CD4-positive, CD25-positive, alpha-beta regulatory T cell (primary cell): ENCODE results near the gene SLCO2A1. TPM values are rescaled to one million over a fixed set of nuclear protein-coding genes. Genes with fewer than 3 reads are reported as not detected.

ENCODE experiments used
- ATAC-seq, 2 donors: fragments of 150-1000 bp; cut with Tn5 transposase; one replicate each; pipeline ENCODE4 v1.10.0; 2021; ENCODE audit warnings: low read depth in 2 of 2, moderate number of reproducible peaks in 2 of 2, moderate library complexity in 1 of 2
- DNase-seq, 3 donors: peaks; one replicate each; pipeline versions ENCODE4 v3.0.0 to v3.0.0-alpha.2; 2012 to 2022; ENCODE audit warnings: mixed read lengths in 1 of 3
- H3K27ac ChIP-seq: one replicate; pipeline ENCODE4 v1.7.0; 2013; ENCODE audit warnings: mild to moderate bottlenecking, low read length; ENCODE audit not compliant: insufficient read depth, poor library complexity, severe bottlenecking
- H3K27me3 ChIP-seq: one replicate; pipeline ENCODE4 v1.7.0; 2013; ENCODE audit warnings: low read length; ENCODE audit not compliant: control insufficient read depth, insufficient read depth
- H3K36me3 ChIP-seq: one replicate; pipeline ENCODE4 v1.7.0; 2013; ENCODE audit warnings: mild to moderate bottlenecking, low read length, moderate library complexity; ENCODE audit not compliant: control insufficient read depth, insufficient read depth
- H3K4me1 ChIP-seq: 2 replicates; pipeline ENCODE4 v1.7.0; 2013; ENCODE audit warnings: mild to moderate bottlenecking, low read length; ENCODE audit not compliant: insufficient read depth, control insufficient read depth, poor library complexity, severe bottlenecking
- H3K4me3 ChIP-seq: one replicate; pipeline ENCODE4 v1.7.0; 2013; ENCODE audit warnings: low read depth, mild to moderate bottlenecking, low read length, moderate library complexity
- H3K9me3 ChIP-seq, 2 experiments: 1 replicate in 1 of 2; 2 replicates in 1 of 2; pipeline ENCODE4 v1.7.0; 2013; ENCODE audit warnings: low read length in 2 of 2, mild to moderate bottlenecking in 1 of 2, moderate library complexity in 1 of 2; ENCODE audit not compliant: control insufficient read depth in 2 of 2
- H3K27ac Mint-ChIP-seq, 3 donors: one replicate each; pipeline ENCODE4 v1.8.0; 2020 to 2022; ENCODE audit warnings: mild to moderate bottlenecking in 3 of 3, mixed read lengths in 3 of 3, moderate library complexity in 2 of 3
- H3K27me3 Mint-ChIP-seq: one replicate; pipeline ENCODE4 v1.8.0; 2022; ENCODE audit warnings: mild to moderate bottlenecking, mixed read lengths
- H3K36me3 Mint-ChIP-seq: one replicate; pipeline ENCODE4 v1.8.0; 2020; ENCODE audit warnings: mixed read lengths
- H3K4me1 Mint-ChIP-seq, 4 donors: one replicate each; pipeline ENCODE4 v1.8.0; 2020 to 2022; ENCODE audit warnings: mixed read lengths in 4 of 4, mild to moderate bottlenecking in 1 of 4
- H3K4me3 Mint-ChIP-seq, 4 donors: one replicate each; pipeline ENCODE4 v1.8.0; 2020 to 2022; ENCODE audit warnings: mild to moderate bottlenecking in 4 of 4, mixed read lengths in 4 of 4, moderate library complexity in 3 of 4
- H3K9me3 Mint-ChIP-seq, 7 donors: one replicate each; pipeline ENCODE4 v1.8.0; 2020 to 2022; ENCODE audit warnings: mixed read lengths in 7 of 7, mild to moderate bottlenecking in 3 of 7, moderate library complexity in 2 of 7
- polyA plus RNA-seq, 4 donors: library from polyadenylated mRNA; unstranded; fragments of 300-500 nt; fragmentation: Illumina TruSeq; gene quantifications; one replicate each; pipeline ENCODE4 v1.2.3, GENCODE V29; 2021
- total RNA-seq: library from RNA; stranded (reverse); gene quantifications from one replicate; pipeline ENCODE4 v1.2.3, GENCODE V29; 2022

SLCO2A1 gene
- total and polyA plus RNA-seq, 5 donors from 2014 or later: not detected

GRCh38 chr3:133901083-133901482 lies 128.6 kb downstream of the SLCO2A1 start:
- Mint-ChIP-seq H3K4me3 (no peak overlapping the region), H3K36me3 (no peaks in the 10 kb centered on the region), H3K4me1 (peaks cover 0 to 9% (median 0%) of the 10 kb centered on the region in 4 donors), H3K27ac (no peak overlapping the region), H3K27me3 (peaks cover 39% of the 10 kb centered on the region), H3K9me3 (peaks cover 0 to 5% (median under 1%) of the 10 kb centered on the region in 7 donors)
- Histone ChIP-seq H3K36me3 (no peaks in the 10 kb centered on the region), H3K27ac (no peak overlapping the region), H3K4me1 (no peaks in the 10 kb centered on the region), H3K27me3 (no peaks in the 10 kb centered on the region), H3K4me3 (no peak overlapping the region), H3K9me3 (no peaks in the 10 kb centered on the region)
- no peak for DNase-seq
- ATAC-seq: no peak

- no peak overlapping the region for H3K4me3 Mint-ChIP-seq
- peaks cover 40% of the 10 kb centered on the region for H3K27me3 Mint-ChIP-seq
- H3K9me3 Mint-ChIP-seq: peaks cover 0 to 5% (median 0%) of the 10 kb centered on the region in 7 donors
Measured at GRCh38 chr3:133899311-133899710, 130.4 kb downstream of the SLCO2A1 start.

GRCh38 chr3:133897547-133897946 lies 132.2 kb downstream of the SLCO2A1 start:
- no peak for DNase-seq
- Histone ChIP-seq H3K27ac (no peak overlapping the region), H3K4me1 (peaks cover 5% of the 10 kb centered on the region), H3K36me3 (no peaks in the 10 kb centered on the region), H3K4me3 (no peak overlapping the region), H3K27me3 (no peaks in the 10 kb centered on the region), H3K9me3 (no peaks in the 10 kb centered on the region)
- H3K27me3 Mint-ChIP-seq: peaks cover 51% of the 10 kb centered on the region
- ATAC-seq: no peak
- no peaks in the 10 kb centered on the region for H3K36me3 Mint-ChIP-seq
- peaks cover 0 to 17% (median 0%) of the 10 kb centered on the region in 4 donors for H3K4me1 Mint-ChIP-seq
- no peak overlapping the region for H3K4me3 Mint-ChIP-seq
- H3K9me3 Mint-ChIP-seq: peaks cover 0 to 1% (median 0%) of the 10 kb centered on the region in 7 donors
- no peak overlapping the region for H3K27ac Mint-ChIP-seq

More at GRCh38 chr3:133899311-133899710, 130.4 kb downstream of the SLCO2A1 start:
- Histone ChIP-seq H3K4me3 (no peak overlapping the region), H3K36me3 (no peaks in the 10 kb centered on the region), H3K27ac (no peak overlapping the region), H3K4me1 (peaks cover 5% of the 10 kb centered on the region), H3K27me3 (no peaks in the 10 kb centered on the region), H3K9me3 (no peaks in the 10 kb centered on the region)
- ATAC-seq: no peak
- H3K36me3 Mint-ChIP-seq: no peaks in the 10 kb centered on the region
- H3K4me1 Mint-ChIP-seq: peaks cover 0 to 11% (median 0%) of the 10 kb centered on the region in 4 donors
- peak overlapping the region in 1 of 3 donors; percentile 67 for H3K27ac Mint-ChIP-seq
- DNase-seq: no peak

GRCh38 chr3:133896002-133896761 lies 133.5 kb downstream of the SLCO2A1 start:
- peak overlapping the region in 1 of 4 donors; percentile 57 for H3K4me3 Mint-ChIP-seq
- Histone ChIP-seq H3K36me3 (no peaks in the 10 kb centered on the region), H3K27ac (no peak overlapping the region), H3K9me3 (no peaks in the 10 kb centered on the region), H3K4me3 (no peak overlapping the region), H3K27me3 (no peaks in the 10 kb centered on the region), H3K4me1 (peaks cover 5% of the 10 kb centered on the region)
- ATAC-seq: no peak
- no peak overlapping the region for H3K27ac Mint-ChIP-seq
- no peak for DNase-seq
- peaks cover 0 to 17% (median 0%) of the 10 kb centered on the region in 4 donors for H3K4me1 Mint-ChIP-seq
- no peaks in the 10 kb centered on the region for H3K36me3 Mint-ChIP-seq
- peaks cover 0 to 1% (median 0%) of the 10 kb centered on the region in 7 donors for H3K9me3 Mint-ChIP-seq
- H3K27me3 Mint-ChIP-seq: peaks cover 50% of the 10 kb centered on the region

GRCh38 chr3:133895208-133896001 lies 134.3 kb downstream of the SLCO2A1 start, which contains the start of gene RAB6B:
RAB6B (minus strand) TSS chr3:133895882; CDS start chr3:133895466, 416 bp downstream.
- Histone ChIP-seq H3K4me1 (peaks cover 5% of the 10 kb centered on the region), H3K36me3 (no peaks in the 10 kb centered on the region), H3K9me3 (no peaks in the 10 kb centered on the region), H3K4me3 (no peak within 1 kb of the TSS), H3K27ac (no peak within 1 kb of the TSS), H3K27me3 (no peaks in the 10 kb centered on the region)
- no peaks in the 10 kb centered on the region for H3K36me3 Mint-ChIP-seq
- H3K27me3 Mint-ChIP-seq: peaks cover 47% of the 10 kb centered on the region
- H3K4me3 Mint-ChIP-seq: peak within 1 kb of the TSS in 3 of 4 donors; percentile 40 to 57 (median 48)
- H3K9me3 Mint-ChIP-seq: peaks cover 0 to 1% (median 0%) of the 10 kb centered on the region in 7 donors
- no peak within 1 kb of the TSS for H3K27ac Mint-ChIP-seq
- no peak for DNase-seq
- no peak for ATAC-seq
- H3K4me1 Mint-ChIP-seq: peaks cover 0 to 19% (median 0%) of the 10 kb centered on the region in 4 donors

GRCh38 chr3:133894353-133895207 lies 135.1 kb downstream of the SLCO2A1 start:
- Mint-ChIP-seq H3K4me1 (peaks cover 0 to 19% (median 0%) of the 10 kb centered on the region in 4 donors), H3K9me3 (peaks cover 0 to 1% (median 0%) of the 10 kb centered on the region in 7 donors), H3K27ac (no peak overlapping the region), H3K4me3 (no peak overlapping the region), H3K27me3 (peaks cover 39% of the 10 kb centered on the region), H3K36me3 (no peaks in the 10 kb centered on the region)
- Histone ChIP-seq H3K36me3 (no peaks in the 10 kb centered on the region), H3K27me3 (no peaks in the 10 kb centered on the region), H3K9me3 (no peaks in the 10 kb centered on the region), H3K27ac (no peak overlapping the region), H3K4me1 (peaks cover 5% of the 10 kb centered on the region), H3K4me3 (no peak overlapping the region)
- no peak for ATAC-seq
- no peak for DNase-seq

GRCh38 chr3:133893683-133894352 lies 135.9 kb downstream of the SLCO2A1 start:
- peaks cover 5% of the 10 kb centered on the region for H3K4me1 ChIP-seq
- no peak overlapping the region for H3K4me3 ChIP-seq
- ATAC-seq (no peak), DNase-seq (no peak)
- H3K27me3 Mint-ChIP-seq: peaks cover 32% of the 10 kb centered on the region
- no peak overlapping the region for H3K27ac Mint-ChIP-seq
- peaks cover 0 to 1% (median 0%) of the 10 kb centered on the region in 7 donors for H3K9me3 Mint-ChIP-seq
- H3K27ac ChIP-seq: no peak overlapping the region
- peaks cover 0 to 19% (median 0%) of the 10 kb centered on the region in 4 donors for H3K4me1 Mint-ChIP-seq
- H3K4me3 Mint-ChIP-seq: no peak overlapping the region
- no peaks in the 10 kb centered on the region for H3K36me3 Mint-ChIP-seq
- H3K9me3 ChIP-seq: no peaks in the 10 kb centered on the region
- no peaks in the 10 kb centered on the region for H3K36me3 ChIP-seq
- no peaks in the 10 kb centered on the region for H3K27me3 ChIP-seq
